ENCODE measurements around the gene RNF126. TPM values are rescaled to one million over a fixed set of nuclear protein-coding genes. Genes with fewer than 3 reads are reported as not detected.

Gene RNF126
- total and polyA plus RNA-seq, 8 donors: 21.1 to 240 (median 35.0) TPM

- peaks cover 67 to 97% (median 90%) of the 10 kb centered on the region in 4 donors for H3K36me3 ChIP-seq
- no peaks in the 10 kb centered on the region for H3K9me3 ChIP-seq
- H3K4me1 ChIP-seq: peaks cover 0 to 29% (median 11%) of the 10 kb centered on the region in 4 donors
- intact Hi-C loops (cut with DNase I; ENCODE audit: low total_unique reads): no loop called here
- DNase-seq: no peak
- no peaks in the 10 kb centered on the region for H3K27me3 ChIP-seq
- H3K27ac ChIP-seq: no peak overlapping the region
- 86 to 91% (median 90%) methylated on average over 14 to 24 of the region's 24 CpGs for WGBS, 5 donors
- no peak for TF ChIP-seq EP300 (IDR thresholded peaks at IDR 0.05)
- TF ChIP-seq POLR2A (IDR thresholded peaks at IDR 0.05): no peak
- TF ChIP-seq POLR2AphosphoS5 (IDR thresholded peaks at IDR 0.05): no peak
- H3K4me3 ChIP-seq: no peak overlapping the region
Measured at GRCh38 chr19:651991-652390, 11.0 kb downstream of the RNF126 start.

- intact Hi-C loops (cut with DNase I; ENCODE audit: low total_unique reads): no loop called here
- Histone ChIP-seq H3K27ac (no peak overlapping the region), H3K9me3 (no peaks in the 10 kb centered on the region), H3K36me3 (peaks cover 74 to 98% (median 94%) of the 10 kb centered on the region in 4 donors), H3K4me1 (peaks cover 0 to 21% (median 6%) of the 10 kb centered on the region in 4 donors), H3K27me3 (no peaks in the 10 kb centered on the region), H3K4me3 (no peak overlapping the region)
- DNase-seq: no peak
- WGBS, 5 donors: 94 to 96% (median 95%) methylated on average over 29 to 58 of the region's 58 CpGs
- TF ChIP-seq EP300 (IDR thresholded peaks at IDR 0.05) (no peak), CTCF (IDR thresholded peaks at IDR 0.05) (no peak), POLR2A (IDR thresholded peaks at IDR 0.05) (no peak), POLR2AphosphoS5 (IDR thresholded peaks at IDR 0.05) (no peak)
Measured at GRCh38 chr19:651114-651818, 11.7 kb downstream of the RNF126 start.

GRCh38 chr19:650121-650520 is 12.9 kb downstream of the RNF126 start:
- no peak overlapping the region for H3K27ac ChIP-seq
- no peaks in the 10 kb centered on the region for H3K27me3 ChIP-seq
- peaks cover 76 to 99% (median 97%) of the 10 kb centered on the region in 4 donors for H3K36me3 ChIP-seq
- H3K4me3 ChIP-seq: no peak overlapping the region
- 76 to 91% (median 85%) methylated on average over 10 to 11 of the region's 11 CpGs for WGBS, 5 donors
- H3K4me1 ChIP-seq: peaks cover 0 to 11% (median under 1%) of the 10 kb centered on the region in 4 donors
- intact Hi-C loops (cut with DNase I; ENCODE audit: low total_unique reads): no loop called here
- DNase-seq: no peak
- TF ChIP-seq CTCF (IDR thresholded peaks at IDR 0.05) (no peak), POLR2AphosphoS5 (IDR thresholded peaks at IDR 0.05) (no peak), EP300 (IDR thresholded peaks at IDR 0.05) (no peak), POLR2A (IDR thresholded peaks at IDR 0.05) (no peak)
- H3K9me3 ChIP-seq: no peaks in the 10 kb centered on the region

GRCh38 chr19:648904-649801 is 13.9 kb downstream of the RNF126 start:
- no peak overlapping the region for H3K4me3 ChIP-seq
- peaks cover 0 to 10% (median 0%) of the 10 kb centered on the region in 4 donors for H3K4me1 ChIP-seq
- no peak for DNase-seq
- H3K9me3 ChIP-seq: no peaks in the 10 kb centered on the region
- H3K36me3 ChIP-seq: peaks cover 75 to 100% (median 97%) of the 10 kb centered on the region in 4 donors
- no peak overlapping the region for H3K27ac ChIP-seq
- no peak for TF ChIP-seq EP300 (IDR thresholded peaks at IDR 0.05)
- TF ChIP-seq POLR2AphosphoS5 (IDR thresholded peaks at IDR 0.05): no peak
- no peak for TF ChIP-seq CTCF (IDR thresholded peaks at IDR 0.05)
- no peak for TF ChIP-seq POLR2A (IDR thresholded peaks at IDR 0.05)
- intact Hi-C loops (cut with DNase I; ENCODE audit: low total_unique reads): no loop called here
- 91 to 93% (median 92%) methylated on average over 45 to 53 of the region's 53 CpGs for WGBS, 5 donors
- H3K27me3 ChIP-seq: no peaks in the 10 kb centered on the region
